K562 (cell line): ENCODE data around the gene CA6. TPM values are rescaled to one million over a fixed set of nuclear protein-coding genes. Genes with fewer than 3 reads are reported as not detected.

Experiments used
- ATAC-seq: fragments of 200-7000 bp; cut with Tn5 transposase; 3 replicates; pipeline ENCODE4 v1.9.1; 2020; ENCODE audit warnings: moderate library complexity
- BruUV-seq: library from RNA; stranded (reverse); fragments of 400-500 nt; replicated peaks from 2 replicates; lab custom pipeline; 2021; lab: Mats Ljungman, UMichigan
- CTCF ChIA-PET: fragments of 300-600 bp; formaldehyde crosslinking; extraction: SDS; loops from one replicate; lab custom pipeline; 2021; ENCODE audit warnings: low intra/inter-chr PET ratio; lab: Yijun Ruan, JAX
- POLR2A ChIA-PET: fragments of 300-600, 350-650 bp; sonication (Branson Sonifier 250); formaldehyde crosslinking; extraction: SDS; loops from one replicate; lab custom pipeline; 2021; ENCODE audit warnings: antibody characterized with exemption, inconsistent platforms; lab: Yijun Ruan, JAX
- DNase-seq, 4 experiments: peaks; one replicate each; pipeline versions ENCODE4 v3.0.0 to v3.0.0-alpha.2; 2011 to 2018; ENCODE audit warnings: low spot score in 3 of 4, mixed read lengths in 3 of 4; ENCODE audit errors: extremely low read depth in 1 of 4
- FAIRE-seq: peaks from 2 replicates; lab custom pipeline; 2011; peaks lifted over from hg19 to GRCh38; lab: Jason Lieb, UNC
- H2AFZ ChIP-seq: 2 replicates; pipeline ENCODE4 v1.6.0; 2011; ENCODE audit warnings: low read depth, low read length, control low read depth, inconsistent platforms
- H3K27ac ChIP-seq: fragments of 200-600 bp; 3 replicates; pipeline ENCODE4 v1.8.0; 2011; ENCODE audit warnings: low read depth, mild to moderate bottlenecking, control low read depth, inconsistent platforms, low read length, moderate library complexity, mixed read lengths; ENCODE audit errors: extremely low read depth
- H3K27me3 ChIP-seq, 2 experiments: fragments of 300-600 bp in 1 of 2; 2 replicates in 1 of 2; 3 replicates in 1 of 2; pipeline versions ENCODE4 v1.6.0 to v1.8.0; 2011; ENCODE audit warnings: inconsistent platforms in 2 of 2, low read length in 2 of 2, mild to moderate bottlenecking in 1 of 2, mixed read lengths in 1 of 2, moderate library complexity in 1 of 2; ENCODE audit not compliant: control insufficient read depth in 2 of 2, insufficient read depth in 2 of 2
- H3K36me3 ChIP-seq: fragments of 300-600 bp; 3 replicates; pipeline ENCODE4 v1.8.0; 2011; ENCODE audit warnings: mild to moderate bottlenecking, low read length, inconsistent platforms; ENCODE audit not compliant: control insufficient read depth, insufficient read depth
- H3K4me1 ChIP-seq, 2 experiments: fragments of 200-600 bp in 1 of 2; replicated peaks in 1 of 2; 2 replicates in 1 of 2; 3 replicates in 1 of 2; pipeline versions ENCODE4 v1.5.1 to v1.8.0; 2011; ENCODE audit warnings: inconsistent platforms in 2 of 2, low read length in 2 of 2, mild to moderate bottlenecking in 1 of 2, mixed read lengths in 1 of 2, moderate library complexity in 1 of 2; ENCODE audit not compliant: control insufficient read depth in 2 of 2, insufficient read depth in 2 of 2
- H3K4me2 ChIP-seq: 2 replicates; pipeline ENCODE4 v1.6.1; 2011; ENCODE audit warnings: low read length, control low read depth, inconsistent platforms, mixed read lengths; ENCODE audit not compliant: insufficient read depth
- H3K4me3 ChIP-seq: fragments of 200-600 bp; sonication (generic), shearing (Covaris generic); 2 replicates; pipeline ENCODE4 v1.5.1; 2016; ENCODE audit warnings: control low read depth, inconsistent platforms
- H3K79me2 ChIP-seq: fragments of 200-600 bp; 3 replicates; pipeline ENCODE4 v1.8.0; 2011; ENCODE audit warnings: low read length, inconsistent platforms; ENCODE audit not compliant: control insufficient read depth, insufficient read depth
- H3K9ac ChIP-seq, 2 experiments: 2 replicates each; pipeline versions ENCODE4 v1.6.0 to v1.6.1; 2011; ENCODE audit warnings: low read depth in 2 of 2, low read length in 2 of 2, control low read depth in 1 of 2, inconsistent platforms in 1 of 2, mild to moderate bottlenecking in 1 of 2, mixed read lengths in 1 of 2; ENCODE audit not compliant: insufficient read depth in 1 of 2
- H3K9me1 ChIP-seq: one replicate; pipeline ENCODE4 v1.6.0; 2011; ENCODE audit warnings: inconsistent platforms, mild to moderate bottlenecking, low read length, moderate library complexity; ENCODE audit not compliant: control insufficient read depth, insufficient read depth
- H3K9me3 ChIP-seq: replicated peaks from 2 replicates; pipeline ENCODE4 v1.5.1; 2011; ENCODE audit warnings: low read depth, low read length, inconsistent platforms; ENCODE audit not compliant: control insufficient read depth, insufficient read depth
- H4K20me1 ChIP-seq: replicated peaks from 2 replicates; pipeline ENCODE4 v1.6.1; 2011; ENCODE audit warnings: low read length, inconsistent platforms, mixed read lengths; ENCODE audit not compliant: control insufficient read depth, insufficient read depth
- ATF4 ChIP-seq: fragments of 450-650 bp; formaldehyde crosslinking; IDR thresholded peaks from 2 replicates; pipeline ENCODE4 v1.4.0; 2022; ENCODE audit warnings: mild to moderate bottlenecking, moderate library complexity
- BCL6 ChIP-seq: fragments of 250-450 bp; sonication (Bioruptor Pico); IDR thresholded peaks from 2 replicates; pipeline ENCODE4 v1.4.0; 2020
- DDX20 ChIP-seq: fragments of 450-650 bp; IDR thresholded peaks from 2 replicates; pipeline ENCODE4 v1.6.1; 2016; ENCODE audit warnings: missing genetic modification characterization, low read depth, mild to moderate bottlenecking, missing compliant biosample characterization, moderate library complexity
- FOXJ2 ChIP-seq: fragments of 200-800 bp; sonication (Bioruptor generic); IDR thresholded peaks from 2 replicates; pipeline ENCODE4 v1.6.1; 2016; ENCODE audit warnings: missing genetic modification characterization, missing compliant biosample characterization
- GABPB1 ChIP-seq: sonication (generic); formaldehyde crosslinking; IDR thresholded peaks from 2 replicates; pipeline ENCODE4 v1.8.0; 2022; ENCODE audit warnings: mild to moderate bottlenecking, missing genetic modification reagents
- TRIM25 ChIP-seq: fragments of 450-650 bp; IDR thresholded peaks from 2 replicates; pipeline ENCODE4 v1.7.0; 2016; ENCODE audit warnings: borderline replicate concordance
- XRCC4 ChIP-seq: IDR thresholded peaks from one replicate; pipeline ENCODE4 v1.6.1; 2011; ENCODE audit not compliant: insufficient read depth, insufficient read length; ENCODE audit errors: extremely low read depth
- ZBTB1 ChIP-seq: sonication (generic); formaldehyde crosslinking; IDR thresholded peaks from 2 replicates; pipeline ENCODE4 v1.8.1; 2023; ENCODE audit warnings: missing genetic modification reagents, low read depth, mild to moderate bottlenecking, borderline replicate concordance
- ZNF134 ChIP-seq: fragments of 250-450 bp; sonication (Bioruptor Pico); conservative IDR thresholded peaks from 2 replicates; pipeline ENCODE4 v1.4.0; 2020
- WGBS: fragments of 100-300 bp; shearing (Covaris generic); methylation state at CpG from one replicate; pipeline ENCODE4 v1.1.6; 2016; ENCODE audit warnings: low coverage, mixed read lengths; ENCODE audit not compliant: insufficient coverage; ENCODE audit errors: missing lambda C conversion rate; 5-methylcytosine and 5-hydroxymethylcytosine counted together
- in situ Hi-C: fragments of 300-500 bp; cut with MboI; formaldehyde crosslinking; loops from 4 replicates; pipeline ENCODE4 v1.15.0; 2018; ENCODE audit warnings: inconsistent platforms, mixed read lengths
- intact Hi-C: fragments of 100-400 bp; cut with micrococcal nuclease; formaldehyde crosslinking; loops from 2 replicates; pipeline ENCODE4 v1.14.2; 2022
- polyA plus RNA-seq, 8 experiments: library from polyadenylated mRNA; depleted of rRNA in 4 of 8; stranded (reverse) in 5 of 8; unstranded in 3 of 8; fragments of >200 nt; fragmentation: Nextera tagmentation in 2 of 8; fragmentation: Illumina TruSeq in 1 of 8; extraction: Ambion mirVana in 2 of 8; extraction: Trizol in 1 of 8; gene quantifications; 2 replicates each; pipeline versions ENCODE4 v1.2.1 to v1.2.3, GENCODE V29; 2011 to 2014; ENCODE audit warnings: inconsistent platforms in 1 of 8, missing spikeins in 1 of 8
- total RNA-seq, 7 experiments: library from RNA; depleted of rRNA in 6 of 7; stranded (reverse); fragments of >200 nt in 6 of 7; fragmentation: Illumina TruSeq in 2 of 7; extraction: Trizol in 2 of 7; gene quantifications; 2 replicates each; pipeline versions ENCODE4 v1.2.1 to v1.2.3, GENCODE V29; 2011 to 2021; ENCODE audit warnings: low replicate concordance in 1 of 7
- TF ChIP-seq, protein P1 (sequence below): fragments of 450-650 bp; IDR thresholded peaks from 2 replicates; pipeline ENCODE4 v1.6.1; 2016

CA6 gene
- total and polyA plus RNA-seq, 9 of the 15 experiments (the other 6 are each of a cell fraction or from before 2014, with no cell fraction given): not detected

- CTCF ChIA-PET: no interaction called here
- Histone ChIP-seq H3K27me3 (peaks cover 44 to 74% of the 10 kb centered on the region in 2 experiments), H3K36me3 (no peaks in the 10 kb centered on the region), H3K9me1 (no peaks in the 10 kb centered on the region), H3K4me2 (no peak overlapping the region), H2AFZ (no peak overlapping the region), H3K27ac (no peak overlapping the region), H3K4me3 (no peak overlapping the region), H4K20me1 (no peaks in the 10 kb centered on the region), H3K9me3 (no peaks in the 10 kb centered on the region), H3K4me1 (no peaks in the 10 kb centered on the region), H3K79me2 (no peaks in the 10 kb centered on the region), H3K9ac (no peak overlapping the region)
- in situ Hi-C loops (no loop called here), intact Hi-C loops (no loop called here)
- no TSS peak for BruUV-seq
- no peak for DNase-seq
- POLR2A ChIA-PET: interaction anchor here (0.7 to 1.0 kb wide), 2 partner anchors 44 to 108 kb away, joined by 3 read pairs; no protein-coding TSS in a partner anchor
- TF ChIP-seq ZBTB1: no peak
- ATAC-seq: no peak
- 5% methylated on average over 7 of the region's 7 CpGs for WGBS
- FAIRE-seq: no peak
These were observed 28.9 kb downstream of the CA6 start for GRCh38 chr1:8974551-8974950.

DNA sequence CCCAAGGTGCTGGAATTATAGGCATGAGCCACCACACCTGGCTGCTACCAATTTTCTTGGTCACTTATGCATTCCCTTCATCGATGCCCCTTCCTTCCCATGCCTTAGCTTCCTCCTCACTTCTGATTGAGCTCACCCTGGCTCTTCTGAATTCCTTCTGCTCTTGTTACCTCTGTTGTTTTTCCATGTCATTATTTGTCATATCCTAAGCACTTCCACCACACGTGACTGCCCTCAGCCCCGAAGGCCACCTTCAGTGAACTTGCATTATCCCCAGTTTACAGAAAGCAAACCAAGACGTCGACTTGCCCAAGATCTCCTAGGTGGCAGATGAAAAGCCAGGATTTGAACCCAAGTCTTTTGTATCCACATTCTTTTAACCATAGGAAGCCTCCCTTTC is 30.7 kb downstream of the CA6 start:
- FAIRE-seq: no peak
- no peak for DNase-seq
- TF ChIP-seq DDX20 (no peak), BCL6 (CRISPR knock-in tag) (no peak), ATF4 (CRISPR knock-in tag) (no peak), FOXJ2 (no peak), TRIM25 (no peak), XRCC4 (no peak), ZNF134 (CRISPR knock-in tag) (no peak), GABPB1 (CRISPR knock-in tag) (no peak)
- TF ChIP-seq, protein P1, sequence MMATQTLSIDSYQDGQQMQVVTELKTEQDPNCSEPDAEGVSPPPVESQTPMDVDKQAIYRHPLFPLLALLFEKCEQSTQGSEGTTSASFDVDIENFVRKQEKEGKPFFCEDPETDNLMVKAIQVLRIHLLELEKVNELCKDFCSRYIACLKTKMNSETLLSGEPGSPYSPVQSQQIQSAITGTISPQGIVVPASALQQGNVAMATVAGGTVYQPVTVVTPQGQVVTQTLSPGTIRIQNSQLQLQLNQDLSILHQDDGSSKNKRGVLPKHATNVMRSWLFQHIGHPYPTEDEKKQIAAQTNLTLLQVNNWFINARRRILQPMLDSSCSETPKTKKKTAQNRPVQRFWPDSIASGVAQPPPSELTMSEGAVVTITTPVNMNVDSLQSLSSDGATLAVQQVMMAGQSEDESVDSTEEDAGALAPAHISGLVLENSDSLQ: no peak
- H3K9ac ChIP-seq: no peak overlapping the region
- no peaks in the 10 kb centered on the region for H3K79me2 ChIP-seq
- H3K4me2 ChIP-seq: no peak overlapping the region
- in situ Hi-C loops: no loop called here
- no peaks in the 10 kb centered on the region for H3K36me3 ChIP-seq
- ChIA-PET CTCF (no interaction called here), POLR2A (no interaction called here)
- H2AFZ ChIP-seq: no peak overlapping the region
- H3K4me1 ChIP-seq: no peaks in the 10 kb centered on the region
- no peak overlapping the region for H3K4me3 ChIP-seq
- no peaks in the 10 kb centered on the region for H3K9me1 ChIP-seq
- H3K27me3 ChIP-seq: peaks cover 47 to 61% of the 10 kb centered on the region in 2 experiments
- WGBS: 0% methylated on average over 5 of the region's 5 CpGs
- intact Hi-C loops: no loop called here
- no peaks in the 10 kb centered on the region; the same call in 1 of the 2 replicates for H3K9me3 ChIP-seq
- H4K20me1 ChIP-seq: no peaks in the 10 kb centered on the region
- BruUV-seq: no TSS peak
- no peak for ATAC-seq
- no peak overlapping the region for H3K27ac ChIP-seq
